NOMO-1 treated with DMSO at 0.1 percent for 48 hours (cell line): ENCODE measurements around the gene THRB.

Experiments used
- DNase-seq: peaks from one replicate; lab custom pipeline; 2025; ENCODE audit not compliant: unreplicated experiment; lab: John Stamatoyannopoulos, UW

Gene THRB

GRCh38 chr3:24273491-24273890 is 221.2 kb downstream of the THRB start:
- DNase-seq: no peak

GRCh38 chr3:24272875-24273274 is 221.8 kb downstream of the THRB start:
- no peak for DNase-seq

- DNase-seq: no peak
These were observed 222.2 kb downstream of the THRB start for GRCh38 chr3:24272408-24272807.

GRCh38 chr3:24271228-24271627 is 223.4 kb downstream of the THRB start:
- DNase-seq: no peak

GRCh38 chr3:24270744-24271143 is 223.9 kb downstream of the THRB start:
- no peak for DNase-seq

- DNase-seq: no peak
These were observed 224.4 kb downstream of the THRB start for GRCh38 chr3:24270204-24270691.

GRCh38 chr3:24264748-24265158 is 229.9 kb downstream of the THRB start:
- no peak for DNase-seq

- DNase-seq: no peak
These were observed 230.6 kb downstream of the THRB start for GRCh38 chr3:24264011-24264410.

- DNase-seq: no peak
These were observed 231.5 kb downstream of the THRB start for GRCh38 chr3:24263069-24263668.

GRCh38 chr3:24261521-24261920 is 233.1 kb downstream of the THRB start:
- DNase-seq: no peak

- DNase-seq: no peak
These were observed 234.6 kb downstream of the THRB start for GRCh38 chr3:24259901-24260512.

- DNase-seq: no peak
These were observed 235.7 kb downstream of the THRB start for GRCh38 chr3:24258727-24259600.

- no peak for DNase-seq
These were observed 236.4 kb downstream of the THRB start for GRCh38 chr3:24258260-24258659.

GRCh38 chr3:24255414-24255813 is 239.2 kb downstream of the THRB start:
- no peak for DNase-seq

GRCh38 chr3:24254649-24255048 is 240.0 kb downstream of the THRB start:
- DNase-seq: no peak

GRCh38 chr3:24253336-24253735 is 241.3 kb downstream of the THRB start:
- no peak for DNase-seq

- no peak for DNase-seq
These were observed 245.1 kb downstream of the THRB start for GRCh38 chr3:24249523-24249922.

GRCh38 chr3:24245056-24245455 is 249.6 kb downstream of the THRB start:
- DNase-seq: no peak

- DNase-seq: no peak
These were observed 250.2 kb downstream of the THRB start for GRCh38 chr3:24244491-24244890.

- DNase-seq: no peak
These were observed 252.5 kb downstream of the THRB start for GRCh38 chr3:24242012-24242698.

- DNase-seq: no peak
These were observed 254.3 kb downstream of the THRB start for GRCh38 chr3:24240306-24240705.
